Activated CD4-positive, alpha-beta T cell treated with anti-CD3 and anti-CD28 coated beads, Interleukin-2, Interleukin-6, amounts not matched to agents 100 ng/mL and 50 ng/mL, durations not matched to agents 16 hours and 8 hours (primary cell): ENCODE data around the gene DDAH1.

ENCODE experiments used
- DNase-seq: peaks from one replicate; pipeline ENCODE4 v3.0.0-alpha.2; 2020

DDAH1 gene

DNA sequence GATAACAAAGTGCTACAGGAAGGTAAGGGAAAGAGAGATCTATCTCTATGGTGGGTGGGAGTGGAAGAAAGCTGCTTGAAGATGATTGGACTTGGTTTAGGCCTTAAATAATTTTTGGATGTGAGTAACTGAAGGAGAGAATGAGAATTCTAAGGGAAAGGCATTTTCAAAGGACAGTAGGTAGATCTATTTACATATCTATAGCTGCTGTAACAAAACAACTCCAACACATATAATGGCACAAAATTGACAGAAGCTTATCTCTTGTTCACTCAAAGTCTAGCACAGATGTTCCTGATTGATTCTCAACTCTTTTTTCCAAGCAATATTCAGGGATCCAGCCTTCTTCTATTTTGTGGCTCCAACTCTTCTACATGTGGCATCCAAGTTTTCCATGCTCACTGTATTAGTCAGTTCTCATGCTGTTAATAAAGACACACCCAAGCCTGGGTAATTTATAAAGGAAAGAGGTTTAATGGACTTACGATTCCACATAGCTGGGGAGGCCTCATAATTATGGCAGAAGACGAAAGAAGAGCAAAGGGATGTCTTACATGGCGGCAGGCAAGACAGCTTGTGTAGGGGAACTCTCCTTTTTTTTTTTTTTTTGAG, 3.1 kb upstream of the DDAH1 start:
- DNase-seq: no peak

DNA sequence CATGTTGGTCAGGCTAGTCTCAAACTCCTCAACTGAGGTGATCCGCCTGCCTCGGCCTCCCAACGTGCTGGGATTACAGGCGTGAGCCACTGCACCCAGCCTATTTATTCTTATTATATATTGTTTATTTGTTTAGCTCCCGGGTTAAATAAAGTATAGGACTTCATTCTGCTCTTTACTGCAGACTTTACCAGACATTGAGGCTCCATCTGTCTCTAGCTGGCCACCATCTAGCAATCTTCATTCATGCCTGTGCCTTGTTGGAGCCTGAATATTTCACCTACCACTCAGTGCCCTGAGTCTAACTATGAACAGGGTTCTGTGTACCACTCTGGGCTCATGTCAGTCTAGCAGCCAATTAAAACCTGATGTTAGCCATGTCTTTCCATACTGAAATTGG, 2.1 kb upstream of the DDAH1 start:
- no peak for DNase-seq

DNA sequence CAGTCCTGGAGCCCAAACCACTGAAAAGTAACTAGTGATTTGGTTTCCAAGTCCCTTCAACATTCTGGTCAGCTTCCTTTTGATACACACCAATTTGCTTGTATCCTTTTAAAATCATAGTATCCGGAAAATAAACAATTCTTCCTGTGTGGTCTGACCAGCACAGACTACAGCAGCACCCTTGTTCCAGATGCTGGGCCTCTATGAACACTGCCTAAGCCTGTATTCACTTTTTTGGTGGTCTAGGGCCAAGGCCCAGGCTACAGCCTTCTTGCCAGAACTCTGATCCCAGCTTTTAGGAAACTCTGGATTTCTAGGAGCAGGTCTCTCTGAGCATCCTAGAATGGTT, 801 bp upstream of the DDAH1 start:
- no peak for DNase-seq

DNA sequence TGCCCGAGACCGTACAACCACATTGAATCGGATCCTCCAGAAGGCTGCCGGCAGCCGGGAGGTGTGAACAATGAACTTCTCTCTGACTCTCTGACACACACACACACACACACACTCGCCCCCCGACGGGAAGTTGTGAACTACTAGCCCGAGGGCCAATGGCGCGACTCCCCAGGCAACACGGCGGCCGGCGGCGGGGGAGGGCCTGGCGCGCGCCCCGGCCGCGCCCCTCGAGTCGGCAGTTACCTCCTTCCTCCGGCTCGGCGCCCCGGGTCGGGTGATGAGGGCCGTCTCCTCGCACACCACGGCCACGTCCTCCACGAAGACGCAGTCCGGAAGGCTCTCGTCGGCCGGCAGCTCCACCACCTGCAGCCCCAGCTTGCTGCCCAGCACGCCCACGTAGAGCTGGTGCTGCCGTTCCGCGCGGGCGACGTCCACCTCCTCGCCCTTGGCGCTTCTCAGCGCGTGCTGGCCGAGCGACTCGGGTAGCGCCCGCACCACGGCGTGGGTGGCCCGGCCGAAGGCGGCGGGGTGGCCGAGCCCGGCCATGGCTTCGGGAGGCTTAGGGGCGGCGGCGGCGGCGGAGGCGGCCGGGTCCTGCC, 361 bp downstream of the DDAH1 start:
- DNase-seq: peak; percentile 9

DNA sequence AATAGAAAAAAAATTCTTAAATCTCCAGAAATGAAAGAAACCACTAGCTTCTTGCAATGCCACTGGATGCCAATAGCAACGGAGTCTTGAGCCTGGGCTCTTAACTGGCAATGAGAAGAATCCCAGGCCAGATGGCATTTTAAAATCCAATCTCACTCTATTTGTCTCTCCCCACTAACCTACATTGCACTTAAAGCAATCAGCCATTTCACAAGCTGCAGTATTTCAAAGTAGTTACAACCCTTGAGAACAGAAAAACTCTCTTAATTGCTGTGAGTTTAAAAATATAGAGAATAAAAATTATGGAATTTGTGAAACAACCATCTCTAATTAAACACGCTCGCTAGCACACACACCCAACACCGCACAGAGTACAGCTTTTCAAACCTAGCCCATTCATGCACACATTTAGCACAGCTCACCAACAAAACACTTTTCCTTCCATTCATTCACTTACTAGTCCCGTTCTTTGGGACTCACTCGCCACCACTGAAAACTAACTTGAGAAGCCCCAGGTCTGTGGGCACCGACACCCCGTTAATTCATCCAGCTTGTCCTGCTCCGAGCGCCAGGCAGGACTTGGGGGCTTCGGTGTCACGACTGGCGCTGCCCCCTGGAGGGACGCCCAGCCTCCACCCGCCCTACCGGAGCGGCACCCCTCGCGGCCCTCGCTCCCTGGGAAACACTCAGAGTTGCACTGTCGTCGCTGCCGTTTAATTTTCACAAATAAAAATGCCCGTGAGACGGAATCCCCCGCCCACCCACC, 1.0 kb downstream of the DDAH1 start:
- no peak for DNase-seq

DNA sequence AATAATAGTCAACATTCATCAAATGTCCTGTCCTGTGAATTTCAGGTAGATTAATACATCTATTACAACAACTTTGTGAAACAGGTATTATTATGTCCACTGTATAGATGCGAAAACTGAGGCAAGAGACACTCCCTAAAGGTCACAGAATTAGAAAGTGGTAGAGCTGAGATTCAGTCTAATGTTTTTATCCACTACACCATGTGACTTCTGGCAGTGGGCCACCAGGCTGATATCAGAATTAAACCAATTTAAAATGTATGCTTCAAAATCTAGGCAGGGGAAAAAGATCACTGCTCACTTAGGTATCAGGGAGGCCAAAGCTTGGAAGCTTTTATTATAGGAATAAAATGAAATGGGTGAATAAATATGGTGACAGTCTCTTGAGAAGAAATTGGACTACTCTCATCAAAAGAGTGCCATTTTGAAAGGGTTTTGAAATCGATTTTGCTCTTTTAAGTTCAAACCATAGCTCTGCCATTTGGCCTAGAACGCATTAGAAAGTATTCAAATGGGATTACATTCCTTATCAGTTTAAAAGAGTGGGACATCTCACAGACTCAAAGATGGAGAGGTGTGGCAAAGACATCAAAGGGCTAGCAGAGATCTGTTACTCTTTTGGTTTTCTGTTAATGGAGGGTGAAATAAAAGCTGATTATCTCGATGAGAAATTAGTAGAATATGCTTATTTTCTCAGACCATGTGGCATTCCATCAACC, 1.9 kb downstream of the DDAH1 start:
- DNase-seq: no peak

DNA sequence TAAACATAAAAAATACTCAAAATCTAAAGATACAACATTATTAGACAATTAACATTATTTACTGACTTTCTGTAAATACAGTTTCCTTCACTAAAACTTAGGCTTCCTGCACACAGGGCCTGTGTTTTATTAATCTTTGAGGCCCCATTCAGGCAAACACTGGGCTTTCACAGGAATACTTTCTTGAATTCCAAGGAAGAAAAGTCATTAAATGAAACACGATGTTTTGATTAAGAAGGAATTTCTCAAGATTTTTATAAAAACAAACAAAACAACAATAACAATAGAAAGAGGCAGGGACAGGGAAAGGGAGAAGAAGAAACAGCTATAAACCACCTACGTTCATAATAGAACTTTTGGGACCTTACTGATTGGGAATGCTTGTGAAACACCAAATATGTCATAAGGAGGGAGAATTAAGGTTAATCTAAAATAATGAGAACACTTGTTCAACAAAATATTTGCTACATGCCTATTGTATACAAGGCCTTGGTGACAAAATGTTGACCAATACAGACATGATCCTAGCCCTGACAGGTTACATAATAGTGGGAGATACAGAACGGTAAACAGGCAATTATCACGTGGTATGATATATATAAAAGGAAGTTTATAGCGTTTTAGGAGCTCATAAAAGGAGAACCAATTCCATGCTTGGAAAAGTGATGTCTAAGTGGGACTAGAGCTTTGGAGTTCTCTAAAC, 3.6 kb downstream of the DDAH1 start:
- no peak for DNase-seq

DNA sequence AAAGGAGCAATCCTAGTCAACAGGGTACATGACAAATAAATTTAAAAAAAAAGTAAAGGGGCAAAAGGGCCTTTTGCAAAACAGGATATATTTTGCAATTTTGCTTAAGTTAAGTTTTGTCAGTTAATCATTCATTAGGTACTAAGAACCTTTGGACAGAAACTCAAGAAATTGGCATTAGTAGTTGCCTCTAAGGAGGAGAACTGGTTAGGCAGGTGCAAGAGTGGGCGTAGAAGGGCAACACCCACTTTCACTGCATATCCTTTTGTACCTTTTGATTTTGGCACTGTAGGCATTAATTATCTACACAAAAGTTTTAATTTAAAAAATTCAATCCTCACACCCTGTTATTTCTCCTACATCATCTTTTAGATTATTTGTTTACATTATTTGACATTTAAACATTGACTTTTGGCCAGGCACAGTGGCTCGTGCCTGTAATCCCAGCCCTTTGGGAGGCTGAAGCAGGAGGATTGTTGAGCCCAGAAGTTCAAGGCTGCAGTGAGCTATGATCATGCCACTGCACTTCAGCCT, 4.3 kb downstream of the DDAH1 start:
- no peak for DNase-seq

DNA sequence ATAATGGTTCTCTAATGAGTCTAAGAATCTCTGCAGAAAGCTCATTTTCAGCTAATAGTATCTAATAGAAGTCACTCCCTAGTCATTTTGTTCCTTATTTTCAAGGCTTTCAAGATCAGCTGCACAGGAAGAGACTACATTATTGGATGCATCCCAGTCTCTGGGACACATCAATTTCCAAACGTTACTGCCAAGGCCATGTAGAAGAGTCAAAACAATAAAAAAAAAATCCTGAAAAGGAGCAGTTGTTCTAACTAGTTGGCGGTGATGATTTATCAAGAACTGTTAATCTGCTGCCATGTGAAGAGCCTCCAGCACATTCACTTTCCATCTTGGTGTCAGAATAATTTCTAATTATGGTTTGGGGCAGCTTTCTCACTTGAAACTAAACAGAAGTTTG, 5.7 kb downstream of the DDAH1 start:
- no peak for DNase-seq

DNA sequence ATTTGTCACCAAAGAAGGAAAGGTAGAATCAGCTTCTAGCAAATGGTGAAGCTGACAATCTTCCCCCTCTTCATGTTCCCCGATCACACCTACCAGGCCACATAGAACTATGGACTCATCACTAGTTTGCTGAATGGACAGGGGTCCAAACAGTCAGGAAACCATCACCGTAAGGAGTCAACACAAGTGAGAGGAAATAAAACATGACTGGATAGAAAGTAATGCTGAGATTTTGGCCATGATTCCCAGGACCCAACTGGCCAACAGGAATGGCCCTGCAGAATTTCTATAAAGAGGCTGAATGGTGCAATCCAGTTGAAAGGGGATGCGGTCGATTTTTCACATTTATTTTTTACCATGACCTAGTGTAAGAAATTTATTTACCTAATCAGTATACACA, 10.7 kb downstream of the DDAH1 start:
- no peak for DNase-seq

DNA sequence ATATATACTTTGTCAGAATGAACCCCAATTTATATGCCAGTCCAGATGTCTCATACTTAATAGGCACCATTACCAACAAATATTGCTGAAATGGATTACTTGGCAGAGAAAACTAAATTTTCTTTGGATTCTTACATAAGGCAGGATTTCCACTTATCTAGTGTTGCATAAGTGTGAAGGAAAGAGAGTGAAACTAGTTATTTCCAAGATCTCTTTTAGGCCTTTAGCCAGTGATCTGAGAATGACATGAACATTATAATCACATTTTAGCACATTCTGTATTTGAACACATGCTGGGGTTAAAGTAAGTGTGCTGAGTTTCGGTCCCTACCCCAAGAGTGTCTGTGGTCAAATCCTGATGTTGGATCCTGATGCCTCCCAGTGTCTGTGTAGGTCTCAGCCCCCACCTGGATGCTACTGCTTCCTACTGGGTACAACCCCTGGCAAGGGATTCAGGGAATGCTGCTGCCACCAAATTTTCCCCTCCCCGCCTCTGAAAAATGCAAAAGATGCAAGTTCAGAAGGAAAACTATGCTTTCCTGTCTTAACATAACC, 11.2 kb downstream of the DDAH1 start:
- DNase-seq: no peak

DNA sequence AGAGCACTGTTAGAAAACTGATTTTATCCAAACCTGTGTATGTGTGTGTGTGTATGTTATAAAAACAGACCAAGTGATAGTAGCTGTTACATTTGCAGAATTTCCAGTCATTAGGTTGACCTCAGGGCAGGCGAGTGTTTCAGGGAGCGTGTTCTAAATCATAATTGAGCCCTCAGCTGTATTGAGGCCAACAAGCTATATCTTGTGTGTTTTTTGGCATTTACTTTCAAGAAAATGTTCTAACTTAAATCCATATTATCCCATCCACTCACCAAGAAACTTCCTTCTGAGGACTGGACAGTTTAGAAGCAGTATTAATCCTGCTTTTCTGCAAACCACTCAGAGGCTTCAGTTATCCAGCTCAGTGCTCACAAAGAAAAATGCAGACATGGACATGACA, 12.0 kb downstream of the DDAH1 start:
- DNase-seq: no peak

DNA sequence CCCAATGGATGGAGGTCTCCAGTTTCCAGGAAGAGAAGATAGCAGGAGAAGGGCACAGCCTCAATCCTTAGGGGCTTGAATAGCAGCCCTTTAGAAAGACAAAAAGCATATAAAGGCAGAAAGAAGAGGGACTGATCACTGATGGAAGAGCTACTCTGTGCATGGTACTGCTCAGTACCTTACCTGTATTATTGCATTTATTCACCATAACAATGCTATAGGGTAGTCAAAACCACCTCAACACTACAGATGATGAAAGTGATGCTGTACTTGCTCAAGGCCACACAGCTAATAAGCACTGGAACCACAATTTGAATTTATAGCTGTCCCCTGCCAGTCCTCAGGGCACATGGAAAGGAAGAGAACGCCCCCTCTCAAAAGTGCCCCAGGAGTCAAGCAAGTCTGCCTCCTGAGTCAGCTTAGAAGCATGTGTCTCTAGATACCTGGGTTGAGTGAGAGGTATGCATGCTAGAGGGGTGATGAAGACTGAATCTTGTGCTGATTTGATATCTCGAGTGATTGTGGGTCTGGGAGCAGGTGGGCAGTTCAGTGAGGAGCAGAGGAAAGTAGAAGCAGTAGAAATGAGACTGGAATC, 13.6 kb downstream of the DDAH1 start:
- no peak for DNase-seq

DNA sequence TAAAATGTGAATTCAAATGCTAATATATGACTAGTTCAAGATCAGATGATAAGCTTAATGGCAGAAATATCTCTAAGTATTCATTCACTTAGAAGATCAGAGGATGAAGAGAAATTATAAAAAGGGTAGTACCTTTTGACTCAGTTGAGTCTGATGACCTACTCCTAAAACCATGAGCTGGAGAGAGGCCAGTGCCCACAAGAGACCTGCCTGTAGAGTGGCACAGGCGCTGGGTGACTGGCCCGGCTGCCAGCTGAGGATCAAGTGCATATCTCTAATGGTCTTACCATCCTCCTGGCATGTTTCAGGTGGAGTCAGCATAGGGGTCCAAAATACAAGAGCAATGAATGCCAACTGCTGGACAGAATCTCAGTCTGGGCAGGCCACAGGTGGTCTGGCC, 14.1 kb downstream of the DDAH1 start:
- no peak for DNase-seq

DNA sequence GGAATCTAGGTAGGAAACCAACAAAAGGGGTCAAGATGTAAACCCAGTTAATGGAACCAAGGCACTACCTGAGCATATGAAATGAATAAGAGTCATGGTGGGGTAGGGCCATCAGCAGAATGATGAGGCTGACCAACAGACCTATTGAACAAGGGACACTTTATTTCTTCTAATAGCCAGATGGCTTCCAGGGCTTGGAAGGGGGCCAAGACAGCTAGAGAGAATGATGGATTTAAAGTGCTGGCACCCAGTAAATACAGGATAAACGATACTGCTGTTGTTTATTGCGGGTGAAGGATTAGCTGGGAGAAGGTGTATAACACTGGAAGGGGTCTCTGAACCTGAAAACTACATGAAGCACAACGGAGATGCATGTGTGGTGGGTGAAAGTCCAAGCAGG, 15.6 kb downstream of the DDAH1 start:
- DNase-seq: no peak

DNA sequence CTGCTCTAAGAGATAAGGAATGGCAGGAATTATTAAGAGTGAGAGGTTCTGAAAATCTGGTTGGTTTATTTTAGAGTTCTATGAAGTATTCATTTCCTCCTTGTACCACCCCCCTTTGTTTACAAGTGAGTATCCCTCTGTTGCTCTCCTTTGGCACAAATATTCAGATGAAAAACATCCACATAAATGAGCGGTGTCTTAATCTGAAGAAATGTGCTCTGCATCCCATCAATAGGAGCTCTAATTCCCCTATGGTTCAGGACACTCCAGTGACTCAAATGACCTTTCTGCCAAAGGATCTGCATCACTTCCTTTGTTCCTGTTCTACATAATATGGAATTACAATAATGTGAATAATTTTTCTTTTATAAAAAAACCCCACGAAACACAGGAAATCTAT, 16.6 kb downstream of the DDAH1 start:
- DNase-seq: no peak

DNA sequence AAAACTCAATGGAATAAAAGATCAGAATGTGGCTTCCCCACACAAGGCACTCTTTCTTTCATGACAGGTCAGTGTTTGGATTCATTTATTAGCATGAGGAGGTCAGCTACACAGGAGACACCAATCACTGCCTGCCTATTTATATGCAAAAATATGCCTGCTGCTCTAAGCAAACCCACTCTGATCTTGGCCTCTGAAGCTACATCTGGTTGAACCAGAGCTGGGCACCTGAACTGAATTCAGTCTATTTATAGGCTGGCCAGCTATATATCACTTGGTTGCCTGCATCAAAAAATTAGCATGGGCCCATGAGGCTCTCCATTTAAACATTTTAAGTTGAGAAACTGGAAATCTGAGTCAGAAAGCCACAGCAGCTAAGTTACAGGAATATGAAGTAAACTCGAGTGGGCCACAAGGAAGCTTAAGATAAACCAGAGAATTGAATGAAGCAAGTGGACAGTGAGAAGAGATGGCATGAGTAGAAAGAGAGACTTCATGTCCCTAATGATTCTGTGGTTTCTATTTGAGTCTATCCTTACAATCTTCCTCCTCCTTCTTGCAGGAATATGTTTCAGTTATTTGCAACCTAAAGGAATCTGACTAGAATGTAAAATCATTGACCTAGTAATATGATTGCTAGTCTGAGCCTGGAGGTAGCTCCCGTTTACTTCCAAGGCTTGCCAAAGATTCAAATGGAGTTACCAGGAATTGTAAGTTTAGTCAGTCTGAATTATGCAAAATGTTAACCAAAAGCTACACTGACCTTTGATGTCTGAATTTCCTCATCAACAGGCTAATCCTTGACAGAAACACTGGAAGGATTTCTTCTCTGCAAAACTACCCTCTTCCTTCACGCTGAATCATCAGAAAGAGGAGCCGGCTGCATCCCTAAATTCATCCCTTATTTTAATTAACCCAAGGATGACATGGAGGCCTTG, 17.7 kb downstream of the DDAH1 start:
- no peak for DNase-seq

DNA sequence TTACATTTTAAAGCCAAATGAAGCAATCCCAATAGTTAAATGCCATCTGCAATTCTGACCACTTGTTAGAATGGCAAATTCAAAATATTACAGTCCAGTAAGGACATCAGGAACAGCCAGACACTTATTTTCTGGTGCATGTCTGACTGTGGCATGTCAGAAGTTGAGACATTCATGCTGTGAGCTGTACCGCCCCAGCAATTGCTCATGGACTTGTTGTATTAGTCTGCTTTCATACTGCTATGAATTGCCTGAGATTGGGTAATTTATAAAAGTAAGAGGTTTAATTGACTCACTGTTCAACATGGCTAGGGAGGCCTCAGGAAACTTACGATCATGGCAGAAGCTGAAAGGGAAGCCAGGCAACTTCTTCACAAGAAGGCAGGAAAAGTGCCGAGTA, 19.1 kb downstream of the DDAH1 start:
- DNase-seq: no peak

DNA sequence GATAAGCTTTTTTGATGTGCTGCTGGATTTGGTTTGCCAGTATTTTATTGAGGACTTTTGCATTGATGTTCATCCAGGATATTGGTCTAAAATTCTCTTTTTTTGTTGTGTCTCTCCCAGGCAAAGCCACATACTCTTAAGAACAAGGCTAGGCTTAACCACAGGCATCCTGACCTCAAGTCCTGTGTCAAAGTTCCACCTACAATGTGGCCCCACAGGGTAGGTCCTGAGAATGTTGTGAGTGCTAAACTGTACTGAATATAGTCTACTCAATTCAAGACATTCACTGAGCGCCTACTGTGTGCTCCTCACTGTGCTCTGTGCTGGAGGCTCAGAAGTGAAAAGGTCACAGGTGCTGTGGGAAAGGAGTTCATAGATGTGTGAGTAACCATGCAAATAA, 20.6 kb downstream of the DDAH1 start:
- DNase-seq: no peak

DNA sequence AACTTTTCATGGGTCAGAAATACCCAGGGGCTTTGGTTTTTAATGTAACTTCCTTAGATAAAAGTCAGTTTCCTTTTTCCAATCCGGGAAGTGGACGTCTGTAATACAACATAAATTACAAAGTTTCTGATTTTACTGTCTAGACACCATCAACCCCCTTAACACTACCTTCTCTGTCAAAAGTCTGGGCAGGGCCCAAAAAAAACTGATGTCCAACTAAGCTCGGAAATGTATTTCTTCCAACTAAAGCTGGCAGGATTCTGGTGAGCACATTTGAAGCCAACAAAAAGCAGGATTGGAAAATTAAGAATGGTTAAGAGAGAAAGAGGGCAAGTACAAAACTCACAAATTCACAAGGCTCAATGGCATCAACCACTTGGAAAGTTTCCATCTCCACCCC, 24.3 kb downstream of the DDAH1 start:
- no peak for DNase-seq

DNA sequence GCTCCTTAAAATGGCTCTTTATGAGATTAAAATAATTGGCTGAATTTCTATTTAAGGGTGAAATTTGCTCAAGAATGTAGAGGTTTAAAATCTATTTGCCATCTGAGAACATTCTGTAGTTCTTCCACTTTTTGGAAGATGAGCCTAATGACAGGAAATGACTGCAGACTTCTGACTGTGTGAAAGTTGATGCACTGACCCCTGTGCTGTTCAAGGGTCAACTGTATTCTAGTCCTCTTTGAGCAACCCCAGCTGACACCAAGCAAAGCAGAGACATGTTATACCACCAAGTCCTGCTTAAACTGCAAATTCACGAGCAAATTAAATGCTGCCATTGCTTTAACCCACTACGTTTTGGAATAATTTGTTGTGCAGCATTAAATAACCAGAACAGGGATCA, 26.6 kb downstream of the DDAH1 start:
- no peak for DNase-seq
